Measurements from ENCODE around the gene CHD5.

DNA sequence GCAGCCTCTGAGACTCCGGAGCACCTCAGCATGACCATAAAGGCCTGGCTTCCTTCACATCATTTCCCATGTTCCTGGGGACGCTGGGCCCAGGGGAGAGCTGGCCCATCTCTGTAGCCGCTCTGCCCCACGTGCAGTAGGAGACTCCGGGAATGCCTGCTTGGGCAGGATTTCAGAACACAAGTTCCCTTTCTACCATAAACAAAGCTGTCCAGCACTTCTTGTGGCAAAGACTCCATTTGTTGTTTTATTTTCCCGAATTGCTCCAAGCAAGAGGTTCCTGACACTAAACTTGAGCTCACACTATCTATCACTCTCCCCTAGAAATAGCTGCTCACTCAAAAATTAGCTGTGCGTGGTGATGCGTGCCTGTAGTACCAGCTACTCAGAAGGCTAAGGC, 21.9 kb downstream of the CHD5 start:
- TF ChIP-seq PAX5 (IDR thresholded peaks at IDR 0.05; ENCODE audit: insufficient read depth, low read length, severe bottlenecking) (no peak), POLR2A (IDR thresholded peaks at IDR 0.05; ENCODE audit: low read depth, low read length) (no peak), POLR2AphosphoS5 (IDR thresholded peaks at IDR 0.05; ENCODE audit: low read depth, low read length) (no peak), TAF1 (IDR thresholded peaks at IDR 0.05; ENCODE audit: low read depth, low read length) (no peak)

Data from GM12891 (cell line).